Middle frontal gyrus (tissue), 1 donor: Measurements from ENCODE around the gene HAGHL.

Experiments
- DNase-seq: peaks from one replicate; pipeline ENCODE4 v3.0.0-alpha.2; 2015; ENCODE audit warnings: low spot score; ENCODE audit errors: extremely low spot score

Gene HAGHL

GRCh38 chr16:754656-755055 lies 27.8 kb downstream of the HAGHL start:
- DNase-seq: no peak

GRCh38 chr16:756428-756827 lies 29.5 kb downstream of the HAGHL start:
- no peak for DNase-seq

DNA sequence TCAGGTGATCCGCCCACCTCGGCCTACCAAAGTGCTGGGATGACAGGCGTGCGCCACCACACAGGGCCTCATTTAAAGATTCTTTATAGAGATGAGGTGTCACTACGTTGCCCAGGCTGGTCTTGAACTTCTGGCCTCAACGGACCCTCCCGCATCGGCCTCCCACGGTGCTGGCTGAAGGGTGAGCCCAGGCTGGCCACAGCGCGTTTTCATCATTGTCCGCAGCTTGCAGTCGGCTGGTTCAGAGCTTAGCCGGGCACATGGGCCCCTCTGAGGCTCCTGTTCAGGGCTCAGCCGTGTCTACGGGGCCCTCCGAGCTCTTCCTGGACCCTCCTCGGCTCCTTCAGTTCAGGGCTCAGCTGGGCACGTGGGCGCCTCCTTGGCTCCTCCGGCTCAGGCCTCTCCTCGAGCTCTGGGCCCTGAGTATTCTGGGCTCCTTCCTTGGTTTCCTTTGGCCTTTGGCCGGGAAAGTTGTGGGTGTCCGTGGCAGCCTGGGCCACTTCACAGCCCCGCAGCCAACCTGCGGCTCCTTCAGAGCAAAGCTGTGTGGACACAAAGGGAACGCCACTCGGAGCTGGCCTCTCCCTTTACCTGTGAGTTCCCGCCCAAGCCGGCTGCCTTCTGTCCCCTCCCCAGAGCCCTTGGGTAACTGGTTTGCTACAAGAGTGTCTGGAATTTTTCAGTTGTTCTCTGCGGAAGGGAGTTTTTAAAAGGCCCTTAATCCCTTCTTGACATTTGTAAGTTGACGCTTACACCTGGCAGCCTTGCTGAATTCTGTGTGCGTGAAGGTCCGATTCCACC lies 32.4 kb downstream of the HAGHL start:
- no peak for DNase-seq

DNA sequence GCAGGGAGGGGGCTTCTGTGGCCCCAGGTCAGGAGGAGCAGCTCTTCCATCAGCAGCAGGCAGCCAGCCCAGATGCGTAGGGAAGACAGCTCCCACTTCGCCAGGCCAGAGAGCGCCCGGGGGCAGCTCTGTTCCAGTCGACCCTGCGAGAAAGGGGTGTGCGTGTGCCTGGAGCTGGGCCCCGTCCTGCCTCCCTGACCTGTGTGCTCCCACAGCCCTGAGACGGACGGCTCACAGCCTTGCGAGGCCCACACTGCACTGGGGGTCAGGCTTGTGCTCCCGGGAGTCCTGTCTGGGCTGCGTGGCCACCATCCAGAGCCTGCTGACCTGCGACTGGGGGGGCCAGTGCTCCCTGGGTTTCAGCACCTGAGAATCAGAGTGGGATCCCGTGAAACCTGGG lies 33.2 kb downstream of the HAGHL start:
- DNase-seq: no peak

DNA sequence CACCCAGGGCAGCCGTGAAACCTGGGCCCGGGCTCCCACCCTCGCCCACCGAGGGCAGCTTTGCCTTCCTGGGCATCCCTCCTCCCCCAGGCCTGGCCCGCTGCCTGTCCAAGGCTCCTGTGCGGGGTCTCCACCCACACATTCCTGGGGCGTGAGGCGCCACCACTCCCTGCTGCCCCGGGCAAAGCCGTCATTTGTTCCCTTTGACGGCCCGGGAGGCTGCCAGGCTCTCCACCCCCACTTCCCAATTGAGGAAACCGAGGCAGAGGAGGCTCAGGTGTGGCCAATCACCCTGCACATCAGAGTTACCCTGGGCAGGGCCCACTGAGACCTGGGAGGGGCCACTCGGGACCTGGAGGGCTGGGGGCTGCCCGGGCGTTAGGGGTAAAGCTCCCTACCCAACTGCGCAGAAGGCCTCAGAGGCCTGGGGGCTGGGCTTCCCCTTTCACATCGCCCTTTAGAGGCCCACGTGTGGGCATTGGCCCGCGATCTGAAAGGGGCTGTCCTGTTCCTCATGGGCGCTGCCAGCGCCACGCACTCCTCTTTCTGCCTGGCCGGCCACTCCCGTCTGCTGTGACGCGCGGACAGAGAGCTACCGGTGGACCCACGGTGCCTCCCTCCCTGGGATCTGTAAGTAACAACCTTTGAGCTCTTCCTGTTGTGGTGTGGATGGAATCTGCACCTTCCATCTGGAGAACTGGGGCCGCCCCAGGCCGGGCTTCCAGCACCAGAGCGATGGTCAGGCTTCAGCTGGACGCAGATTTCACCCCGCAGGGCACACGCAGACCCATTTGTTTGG lies 33.8 kb downstream of the HAGHL start, which contains the start of gene MSLN:
Gene MSLN, plus strand, starts transcription at position 190 of the 799 bp plus-strand sequence. CDS start 1,947 bp downstream, outside the sequence.
- DNase-seq: no peak

DNA sequence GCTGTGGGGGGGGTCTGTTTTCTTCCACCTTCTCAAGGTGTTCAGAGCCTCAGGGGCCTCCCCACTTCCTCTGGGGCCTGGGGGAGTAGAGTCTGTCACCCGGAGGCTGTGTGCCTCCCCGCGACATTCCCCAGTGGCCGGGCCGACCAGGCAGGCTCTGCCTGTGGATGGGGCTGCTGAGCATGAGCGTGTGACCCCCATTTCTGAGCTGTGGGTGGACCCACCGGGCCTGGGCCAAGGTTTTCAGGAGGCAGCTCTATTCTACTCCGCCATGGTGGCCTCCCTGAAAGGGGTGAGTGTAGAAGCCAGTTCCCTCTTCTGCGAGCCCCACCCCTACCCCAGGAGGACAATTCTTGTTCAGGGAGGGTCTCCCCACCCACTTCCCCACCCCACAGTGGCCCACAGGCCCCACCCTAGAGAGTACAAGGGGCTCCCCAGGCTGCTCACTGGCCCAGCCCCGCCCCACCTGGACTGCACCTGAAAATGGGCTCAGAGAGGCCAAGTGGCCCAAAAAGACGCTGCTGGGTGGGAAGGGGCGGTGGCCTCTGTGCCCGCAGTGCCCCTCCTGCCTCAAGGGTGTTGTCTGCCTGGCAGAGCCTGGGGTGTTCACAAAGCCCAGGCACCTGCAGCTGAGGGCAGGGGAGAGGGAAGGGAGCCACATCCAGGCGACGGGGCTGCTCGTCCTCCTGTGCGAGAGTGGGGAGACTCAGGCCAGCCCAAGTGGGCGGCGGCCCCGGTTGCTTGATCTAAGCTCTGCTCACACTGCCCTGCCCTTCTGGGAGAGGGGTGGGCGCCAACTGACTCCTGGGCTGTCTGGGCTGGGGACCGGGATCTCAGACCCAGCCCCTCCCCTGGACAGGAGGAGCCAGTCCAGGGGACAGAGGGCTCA lies 35.0 kb downstream of the HAGHL start:
- no peak for DNase-seq

GRCh38 chr16:762595-763268 lies 35.8 kb downstream of the HAGHL start:
- no peak for DNase-seq

- DNase-seq: no peak
Measured at GRCh38 chr16:763369-764183, 36.7 kb downstream of the HAGHL start.

- no peak for DNase-seq
Measured at GRCh38 chr16:764184-764750, 37.4 kb downstream of the HAGHL start.

- no peak for DNase-seq
Measured at GRCh38 chr16:764848-765487, 38.1 kb downstream of the HAGHL start.

DNA sequence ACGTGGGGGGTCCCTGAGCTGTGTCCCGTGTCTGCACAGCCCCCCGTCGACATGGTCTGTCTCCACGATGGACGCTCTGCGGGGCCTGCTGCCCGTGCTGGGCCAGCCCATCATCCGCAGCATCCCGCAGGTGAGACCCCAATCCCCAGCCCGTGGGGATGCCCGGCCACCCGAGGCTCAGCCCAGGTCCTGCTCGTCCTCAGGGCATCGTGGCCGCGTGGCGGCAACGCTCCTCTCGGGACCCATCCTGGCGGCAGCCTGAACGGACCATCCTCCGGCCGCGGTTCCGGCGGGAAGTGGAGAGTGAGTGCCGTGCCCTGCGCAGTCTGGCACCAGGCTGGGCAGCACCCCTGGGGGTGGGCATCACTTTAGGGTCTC lies 38.6 kb downstream of the HAGHL start:
- no peak for DNase-seq

DNA sequence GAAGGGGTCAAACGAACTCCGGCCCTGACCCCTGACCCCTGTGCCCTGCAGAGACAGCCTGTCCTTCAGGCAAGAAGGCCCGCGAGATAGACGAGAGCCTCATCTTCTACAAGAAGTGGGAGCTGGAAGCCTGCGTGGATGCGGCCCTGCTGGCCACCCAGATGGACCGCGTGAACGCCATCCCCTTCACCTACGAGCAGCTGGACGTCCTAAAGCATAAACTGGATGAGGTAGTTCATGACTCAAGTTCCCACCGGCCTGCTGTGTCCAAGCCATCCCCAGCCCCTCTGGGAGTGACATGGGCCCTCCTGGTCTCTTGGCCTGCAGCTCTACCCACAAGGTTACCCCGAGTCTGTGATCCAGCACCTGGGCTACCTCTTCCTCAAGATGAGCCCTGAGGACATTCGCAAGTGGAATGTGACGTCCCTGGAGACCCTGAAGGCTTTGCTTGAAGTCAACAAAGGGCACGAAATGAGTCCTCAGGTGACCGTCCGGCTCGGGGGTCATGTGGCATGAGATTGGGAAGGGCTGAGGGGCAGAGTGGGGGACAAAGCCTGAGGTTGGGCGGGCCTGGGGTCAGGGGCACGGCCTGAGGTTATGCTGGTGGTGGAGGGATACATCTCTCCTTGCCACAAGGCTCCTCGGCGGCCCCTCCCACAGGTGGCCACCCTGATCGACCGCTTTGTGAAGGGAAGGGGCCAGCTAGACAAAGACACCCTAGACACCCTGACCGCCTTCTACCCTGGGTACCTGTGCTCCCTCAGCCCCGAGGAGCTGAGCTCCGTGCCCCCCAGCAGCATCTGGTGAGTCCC lies 39.3 kb downstream of the HAGHL start:
- no peak for DNase-seq

- no peak for DNase-seq
Measured at GRCh38 chr16:766820-767640, 40.1 kb downstream of the HAGHL start.

- no peak for DNase-seq
Measured at GRCh38 chr16:767743-768235, 40.9 kb downstream of the HAGHL start.

DNA sequence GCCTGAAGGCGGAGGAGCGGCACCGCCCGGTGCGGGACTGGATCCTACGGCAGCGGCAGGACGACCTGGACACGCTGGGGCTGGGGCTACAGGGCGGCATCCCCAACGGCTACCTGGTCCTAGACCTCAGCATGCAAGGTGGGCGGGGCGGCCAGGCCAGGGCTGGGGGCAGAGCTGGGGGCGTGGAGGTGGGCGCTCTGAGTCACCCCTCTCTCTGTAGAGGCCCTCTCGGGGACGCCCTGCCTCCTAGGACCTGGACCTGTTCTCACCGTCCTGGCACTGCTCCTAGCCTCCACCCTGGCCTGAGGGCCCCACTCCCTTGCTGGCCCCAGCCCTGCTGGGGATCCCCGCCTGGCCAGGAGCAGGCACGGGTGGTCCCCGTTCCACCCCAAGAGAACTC lies 41.5 kb downstream of the HAGHL start:
- no peak for DNase-seq

GRCh38 chr16:769184-769784 lies 42.4 kb downstream of the HAGHL start:
- no peak for DNase-seq

GRCh38 chr16:769934-770333 lies 43.0 kb downstream of the HAGHL start:
- DNase-seq: no peak
